Kasumi-1 (cell line): ENCODE data around the gene SLC49A4.

Source experiments
- DNase-seq, 2 experiments: peaks; one replicate each; lab custom pipeline; 2025; lab: John Stamatoyannopoulos, UW

The SLC49A4 gene

DNA sequence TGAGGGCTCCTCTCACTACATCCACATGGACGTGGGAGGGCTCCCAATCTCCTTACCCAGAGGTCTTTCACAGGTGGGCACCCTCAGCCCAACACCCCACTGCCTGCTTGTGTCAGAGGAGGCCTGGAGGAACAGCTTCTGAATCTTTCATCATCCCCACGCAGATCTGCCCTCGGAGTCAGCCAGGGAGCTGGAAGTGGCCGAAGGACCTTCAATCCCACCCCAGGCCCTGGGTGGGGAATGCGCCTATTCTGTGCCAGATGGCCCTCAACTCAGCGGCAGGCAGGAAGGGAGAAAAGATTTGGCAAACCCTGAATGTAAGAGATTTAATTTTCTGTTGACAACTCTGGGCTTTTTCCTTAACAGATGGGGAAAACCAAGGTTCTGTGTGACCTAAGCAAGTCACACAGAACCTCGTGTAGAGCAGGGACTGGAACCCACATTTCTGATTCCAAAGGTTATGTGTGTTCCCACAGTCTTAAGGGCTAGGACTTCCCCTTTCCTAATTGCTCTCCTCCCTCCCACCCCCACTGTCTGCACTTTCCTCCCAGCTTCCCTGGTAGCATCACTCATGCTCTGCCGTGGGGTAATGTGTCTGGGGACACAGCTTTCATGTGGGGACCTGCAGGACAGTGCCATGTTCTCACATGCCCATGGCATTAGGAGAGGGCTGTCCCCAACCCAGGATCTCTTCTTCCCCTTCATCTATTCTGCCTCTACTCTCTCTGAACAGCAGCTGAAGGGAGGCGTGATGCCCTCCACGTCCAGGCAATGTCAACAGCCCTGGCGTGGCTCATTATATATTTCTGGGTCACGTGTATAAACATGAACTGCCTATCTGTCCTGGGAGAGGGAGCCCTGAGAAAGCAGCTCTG lies 134.6 kb downstream of the SLC49A4 start:
- no peak for DNase-seq

DNA sequence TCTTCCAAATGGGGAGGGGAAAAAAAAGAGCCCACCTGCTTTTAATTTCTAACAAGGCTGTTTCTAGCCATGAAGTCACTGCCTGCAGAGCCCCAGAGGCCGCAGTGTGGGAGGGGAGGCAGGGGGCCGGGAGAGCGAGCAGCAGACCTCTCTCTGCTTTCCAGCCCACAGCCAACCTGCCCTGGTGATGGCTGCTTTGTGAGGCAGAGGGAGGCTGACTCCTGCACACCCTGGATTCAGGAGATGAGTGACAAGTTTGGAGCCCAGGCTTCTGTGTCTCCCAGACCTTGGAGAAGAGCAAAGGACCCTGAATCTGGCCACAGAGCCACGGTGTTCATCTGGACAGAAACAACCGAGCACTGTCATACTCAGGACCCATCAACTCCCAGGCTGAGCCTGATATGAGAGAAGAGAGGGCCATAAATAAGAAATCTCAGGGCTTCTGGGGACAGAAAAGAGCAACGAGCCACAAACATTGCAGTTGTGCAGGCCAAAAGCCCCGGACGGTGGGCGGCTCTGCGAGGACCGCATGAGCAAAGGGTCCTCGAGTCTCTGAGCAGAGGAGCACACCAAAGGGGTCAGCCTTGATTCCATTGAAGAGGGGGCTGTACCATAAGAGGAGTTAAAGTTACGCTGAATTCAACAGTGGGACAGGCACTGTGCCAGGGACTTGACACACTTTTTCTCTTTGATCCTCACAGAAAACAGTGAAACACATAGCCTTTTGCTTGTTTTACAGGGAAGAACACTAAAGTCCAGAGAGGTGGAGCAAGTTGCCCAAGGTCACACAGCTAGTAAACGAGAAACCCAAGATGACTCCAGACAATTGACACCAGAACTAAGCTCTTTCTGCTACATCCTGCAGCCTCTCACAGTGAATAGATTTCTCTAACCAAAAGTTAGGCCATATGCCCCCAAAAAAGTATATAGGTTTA lies 135.5 kb downstream of the SLC49A4 start:
- DNase-seq = no peak
